ENCODE data around the gene GAPDHS. TPM values are rescaled to one million over a fixed set of nuclear protein-coding genes. Genes with fewer than 3 reads are reported as not detected.

GAPDHS gene
- total RNA-seq, 1 experiment from 2014 or later, result not detected

DNA sequence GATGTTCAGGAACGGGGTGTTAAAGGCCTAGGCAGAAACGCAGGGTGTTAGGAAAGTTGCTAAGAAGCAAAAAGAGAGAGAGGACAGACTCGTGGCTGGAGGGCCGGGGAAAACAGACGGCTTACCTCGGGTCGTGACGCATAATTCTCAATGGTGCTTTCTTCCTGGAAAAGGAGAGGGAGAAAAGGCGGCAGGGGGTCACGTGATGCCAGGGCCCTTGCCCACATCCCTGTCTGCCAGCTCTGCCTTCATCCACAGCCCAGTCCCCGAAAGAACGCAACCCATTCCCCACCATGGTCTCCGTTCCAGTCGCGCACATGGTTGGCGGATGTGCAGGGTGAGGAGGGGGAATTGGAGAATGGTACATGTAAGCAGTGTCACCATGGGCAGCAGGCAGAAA is 44.6 kb upstream of the GAPDHS start:
- Histone ChIP-seq H3K36me3 (ENCODE audit: control insufficient read depth, insufficient read depth, low read length) (no peaks in the 10 kb centered on the region), H3K9me3 (ENCODE audit: control insufficient read depth, insufficient read depth, low read depth, low read length) (no peaks in the 10 kb centered on the region), H3K27me3 (ENCODE audit: control insufficient read depth, insufficient read depth, low read length) (peaks cover 22% of the 10 kb centered on the region), H3K4me3 (ENCODE audit: low read depth in 2 of 2, low read length in 2 of 2) (no peak overlapping the region), H3K4me1 (ENCODE audit: control insufficient read depth, insufficient read depth, low read length) (no peaks in the 10 kb centered on the region), H3K27ac (ENCODE audit: low read length) (no peak overlapping the region)
- CTCF ChIA-PET, result no interaction called here
- ATAC-seq (no peak), DNase-seq (ENCODE audit: low read depth, low spot score) (no peak)
- in situ Hi-C loops (cut with HindIII; ENCODE audit: low pct_unique_long_range_greater_than_20kb, low sequenced_read_pairs) (no loop called here), intact Hi-C loops (cut with micrococcal nuclease; ENCODE audit: unreplicated experiment) (no loop called here)
- no TSS peak for BruUV-seq (replicated peaks)
- POLR2A ChIA-PET, result no interaction called here
- TF ChIP-seq SIN3A (IDR thresholded peaks at IDR 0.05; ENCODE audit: borderline replicate concordance, insufficient read depth, low read depth, low read length) (no peak), TCF7L2 (IDR thresholded peaks at IDR 0.05; ENCODE audit: low read depth, low read length) (no peak)
- TF ChIP-seq, protein P1, sequence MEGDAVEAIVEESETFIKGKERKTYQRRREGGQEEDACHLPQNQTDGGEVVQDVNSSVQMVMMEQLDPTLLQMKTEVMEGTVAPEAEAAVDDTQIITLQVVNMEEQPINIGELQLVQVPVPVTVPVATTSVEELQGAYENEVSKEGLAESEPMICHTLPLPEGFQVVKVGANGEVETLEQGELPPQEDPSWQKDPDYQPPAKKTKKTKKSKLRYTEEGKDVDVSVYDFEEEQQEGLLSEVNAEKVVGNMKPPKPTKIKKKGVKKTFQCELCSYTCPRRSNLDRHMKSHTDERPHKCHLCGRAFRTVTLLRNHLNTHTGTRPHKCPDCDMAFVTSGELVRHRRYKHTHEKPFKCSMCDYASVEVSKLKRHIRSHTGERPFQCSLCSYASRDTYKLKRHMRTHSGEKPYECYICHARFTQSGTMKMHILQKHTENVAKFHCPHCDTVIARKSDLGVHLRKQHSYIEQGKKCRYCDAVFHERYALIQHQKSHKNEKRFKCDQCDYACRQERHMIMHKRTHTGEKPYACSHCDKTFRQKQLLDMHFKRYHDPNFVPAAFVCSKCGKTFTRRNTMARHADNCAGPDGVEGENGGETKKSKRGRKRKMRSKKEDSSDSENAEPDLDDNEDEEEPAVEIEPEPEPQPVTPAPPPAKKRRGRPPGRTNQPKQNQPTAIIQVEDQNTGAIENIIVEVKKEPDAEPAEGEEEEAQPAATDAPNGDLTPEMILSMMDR (IDR thresholded peaks at IDR 0.05), result no peak
- TF ChIP-seq, protein P2, sequence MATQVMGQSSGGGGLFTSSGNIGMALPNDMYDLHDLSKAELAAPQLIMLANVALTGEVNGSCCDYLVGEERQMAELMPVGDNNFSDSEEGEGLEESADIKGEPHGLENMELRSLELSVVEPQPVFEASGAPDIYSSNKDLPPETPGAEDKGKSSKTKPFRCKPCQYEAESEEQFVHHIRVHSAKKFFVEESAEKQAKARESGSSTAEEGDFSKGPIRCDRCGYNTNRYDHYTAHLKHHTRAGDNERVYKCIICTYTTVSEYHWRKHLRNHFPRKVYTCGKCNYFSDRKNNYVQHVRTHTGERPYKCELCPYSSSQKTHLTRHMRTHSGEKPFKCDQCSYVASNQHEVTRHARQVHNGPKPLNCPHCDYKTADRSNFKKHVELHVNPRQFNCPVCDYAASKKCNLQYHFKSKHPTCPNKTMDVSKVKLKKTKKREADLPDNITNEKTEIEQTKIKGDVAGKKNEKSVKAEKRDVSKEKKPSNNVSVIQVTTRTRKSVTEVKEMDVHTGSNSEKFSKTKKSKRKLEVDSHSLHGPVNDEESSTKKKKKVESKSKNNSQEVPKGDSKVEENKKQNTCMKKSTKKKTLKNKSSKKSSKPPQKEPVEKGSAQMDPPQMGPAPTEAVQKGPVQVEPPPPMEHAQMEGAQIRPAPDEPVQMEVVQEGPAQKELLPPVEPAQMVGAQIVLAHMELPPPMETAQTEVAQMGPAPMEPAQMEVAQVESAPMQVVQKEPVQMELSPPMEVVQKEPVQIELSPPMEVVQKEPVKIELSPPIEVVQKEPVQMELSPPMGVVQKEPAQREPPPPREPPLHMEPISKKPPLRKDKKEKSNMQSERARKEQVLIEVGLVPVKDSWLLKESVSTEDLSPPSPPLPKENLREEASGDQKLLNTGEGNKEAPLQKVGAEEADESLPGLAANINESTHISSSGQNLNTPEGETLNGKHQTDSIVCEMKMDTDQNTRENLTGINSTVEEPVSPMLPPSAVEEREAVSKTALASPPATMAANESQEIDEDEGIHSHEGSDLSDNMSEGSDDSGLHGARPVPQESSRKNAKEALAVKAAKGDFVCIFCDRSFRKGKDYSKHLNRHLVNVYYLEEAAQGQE (IDR thresholded peaks at IDR 0.05; ENCODE audit: insufficient read depth in 1 of 2, low read depth in 2 of 2, low read length in 1 of 2), result no peak

DNA sequence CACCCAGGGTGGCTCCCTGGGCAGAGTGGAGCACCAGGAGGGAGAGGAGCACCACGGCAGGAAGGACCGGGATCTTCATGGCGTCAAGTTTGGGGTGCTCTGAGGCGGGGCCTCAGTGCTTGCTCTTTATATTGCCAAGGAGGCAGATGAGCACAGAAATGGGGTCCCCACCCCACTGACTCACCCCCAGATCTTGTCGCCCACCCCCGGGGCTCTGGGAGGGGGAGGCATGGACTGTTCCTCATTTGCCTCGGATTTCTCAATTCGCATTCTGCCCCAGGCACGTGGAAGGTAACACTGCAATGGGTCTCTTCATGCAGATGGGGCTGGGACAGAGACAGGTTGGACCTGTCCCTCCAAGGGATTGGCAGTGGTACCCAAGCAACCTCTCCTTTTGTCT is 42.9 kb upstream of the GAPDHS start, which contains the start of gene KRTDAP:
KRTDAP (minus strand) TSS at position 101 of the 400 bp plus-strand sequence; CDS start at position 79, 22 bp downstream.
- CTCF ChIA-PET, result interaction anchor here (0.7 kb wide), 1 partner anchor 155 kb away, joined by 3 read pairs; no protein-coding TSS in a partner anchor
- H3K9me3 ChIP-seq (ENCODE audit: control insufficient read depth, insufficient read depth, low read depth, low read length), result no peaks in the 10 kb centered on the region
- DNase-seq (ENCODE audit: low read depth, low spot score) (no peak), ATAC-seq (no peak)
- peaks cover 22% of the 10 kb centered on the region for H3K27me3 ChIP-seq (ENCODE audit: control insufficient read depth, insufficient read depth, low read length)
- in situ Hi-C loops (cut with HindIII; ENCODE audit: low pct_unique_long_range_greater_than_20kb, low sequenced_read_pairs), result no loop called here
- no TSS peak for BruUV-seq (replicated peaks)
- H3K27ac ChIP-seq (ENCODE audit: low read length), result no peak within 1 kb of the TSS
- TF ChIP-seq, protein P2 (IDR thresholded peaks at IDR 0.05; ENCODE audit: insufficient read depth in 1 of 2, low read depth in 2 of 2, low read length in 1 of 2), result no peak
- TF ChIP-seq POLR2AphosphoS5 (IDR thresholded peaks at IDR 0.05; ENCODE audit: low read depth, low read length), result no peak
- no peak for TF ChIP-seq TCF7L2 (IDR thresholded peaks at IDR 0.05; ENCODE audit: low read depth, low read length)
- H3K4me1 ChIP-seq (ENCODE audit: control insufficient read depth, insufficient read depth, low read length), result no peaks in the 10 kb centered on the region
- no peaks in the 10 kb centered on the region for H3K36me3 ChIP-seq (ENCODE audit: control insufficient read depth, insufficient read depth, low read length)
- intact Hi-C loops (cut with micrococcal nuclease; ENCODE audit: unreplicated experiment), result loop anchor here (10.0 kb wide), 1 partner anchor 136 kb away; the partner anchor contains the start of gene FFAR3
- POLR2A ChIA-PET, result no interaction called here
- no peak within 1 kb of the TSS for H3K4me3 ChIP-seq (ENCODE audit: low read depth in 2 of 2, low read length in 2 of 2)

Measured in Panc1 (cell line).